SK-N-SH (cell line): ENCODE measurements around the gene SERPINA7. TPM values are rescaled to one million over a fixed set of nuclear protein-coding genes. Genes with fewer than 3 reads are reported as not detected.
A peak's percentile ranks its signal among the peaks of the same experiment; 100 is the strongest.

Experiments
- CTCF ChIA-PET: fragments of 300-600, 350-600 bp; formaldehyde crosslinking; extraction: SDS; loops from one replicate; lab custom pipeline; 2021; lab: Yijun Ruan, JAX
- POLR2A ChIA-PET: fragments of 350-600 bp; sonication (Branson Sonifier 250); formaldehyde crosslinking; extraction: SDS; loops from one replicate; lab custom pipeline; 2020; ENCODE audit warnings: antibody characterized with exemption, inconsistent platforms; lab: Yijun Ruan, JAX
- DNase-seq: peaks from one replicate; pipeline ENCODE4 v3.0.0; 2012
- H2AFZ ChIP-seq: fragments of 200-600 bp; sonication (generic); 2 replicates; pipeline ENCODE4 v1.8.1; 2016; ENCODE audit warnings: antibody characterized with exemption, mild to moderate bottlenecking, low read depth
- H3F3A ChIP-seq: fragments of 200-600 bp; sonication (generic); replicated peaks from 2 replicates; pipeline ENCODE3; 2016; ENCODE audit warnings: antibody characterized with exemption, mild to moderate bottlenecking; ENCODE audit not compliant: insufficient read depth
- H3K27ac ChIP-seq, 2 experiments: fragments of 200-500 bp in 1 of 2; fragments of 200-600 bp in 1 of 2; sonication (Bioruptor generic) in 1 of 2; sonication (generic), shearing (Covaris generic) in 1 of 2; 2 replicates each; pipeline versions ENCODE4 v1.5.1 to v1.6.1; 2014 to 2016; ENCODE audit warnings: low read depth in 2 of 2, inconsistent platforms in 1 of 2, low read length in 1 of 2, mild to moderate bottlenecking in 1 of 2, mixed read lengths in 1 of 2
- H3K27me3 ChIP-seq: fragments of 200-600 bp; sonication (generic), shearing (Covaris generic); 2 replicates; pipeline ENCODE4 v1.6.1; 2016; ENCODE audit warnings: mixed run types; ENCODE audit not compliant: insufficient read depth
- H3K36me3 ChIP-seq, 2 experiments: fragments of 200-500 bp in 1 of 2; fragments of 200-600 bp in 1 of 2; sonication (Bioruptor generic) in 1 of 2; sonication (generic) in 1 of 2; replicated peaks in 1 of 2; 2 replicates each; pipeline versions ENCODE3 to v1.5.1; 2014 to 2016; ENCODE audit warnings: low read length in 1 of 2, mild to moderate bottlenecking in 1 of 2; ENCODE audit not compliant: insufficient read depth in 2 of 2, control insufficient read depth in 1 of 2
- H3K4me1 ChIP-seq, 2 experiments: fragments of 200-500 bp in 1 of 2; fragments of 200-600 bp in 1 of 2; sonication (Bioruptor generic) in 1 of 2; sonication (generic), shearing (Covaris generic) in 1 of 2; 2 replicates each; pipeline versions ENCODE4 v1.5.1 to v1.6.1; 2014 to 2016; ENCODE audit warnings: low read depth in 1 of 2, low read length in 1 of 2, mixed run types in 1 of 2; ENCODE audit not compliant: insufficient read depth in 2 of 2, control insufficient read depth in 1 of 2
- H3K4me2 ChIP-seq: fragments of 200-600 bp; sonication (generic), shearing (Covaris generic); 2 replicates; pipeline ENCODE4 v1.6.1; 2017; ENCODE audit warnings: mixed run types
- H3K4me3 ChIP-seq, 2 experiments: fragments of 200-500 bp in 1 of 2; fragments of 200-600 bp in 1 of 2; sonication (Bioruptor generic) in 1 of 2; sonication (generic), shearing (Covaris generic) in 1 of 2; 2 replicates each; pipeline versions ENCODE4 v1.5.1 to v1.8.1; 2014 to 2016; ENCODE audit warnings: low read depth in 2 of 2, inconsistent platforms in 1 of 2, low read length in 1 of 2, mild to moderate bottlenecking in 1 of 2, mixed read lengths in 1 of 2, moderate library complexity in 1 of 2
- H3K79me2 ChIP-seq: fragments of 200-600 bp; sonication (generic); 2 replicates; pipeline ENCODE4 v1.8.1; 2017; ENCODE audit warnings: mild to moderate bottlenecking; ENCODE audit not compliant: insufficient read depth
- H3K9ac ChIP-seq: fragments of 200-600 bp; sonication (generic); 2 replicates; pipeline ENCODE4 v1.6.1; 2017; ENCODE audit warnings: mixed run types
- H3K9me2 ChIP-seq: fragments of 200-600 bp; sonication (generic); 2 replicates; pipeline ENCODE4 v1.6.1; 2017; ENCODE audit warnings: mixed run types
- H3K9me3 ChIP-seq: fragments of 200-600 bp; sonication (generic); 2 replicates; pipeline ENCODE4 v1.6.1; 2017; ENCODE audit warnings: mixed run types, mild to moderate bottlenecking, moderate library complexity
- H4K20me1 ChIP-seq: fragments of 200-600 bp; sonication (generic); 2 replicates; pipeline ENCODE4 v1.6.1; 2017; ENCODE audit warnings: mild to moderate bottlenecking, mixed run types; ENCODE audit not compliant: insufficient read depth
- FOSL2 ChIP-seq: IDR thresholded peaks from 2 replicates; pipeline ENCODE4 v1.4.0; 2012; ENCODE audit warnings: low read depth, mild to moderate bottlenecking, moderate library complexity, borderline replicate concordance
- GABPA ChIP-seq: IDR thresholded peaks from 2 replicates; pipeline ENCODE4 v1.4.0; 2012; ENCODE audit warnings: low read depth, mild to moderate bottlenecking
- GATA2 ChIP-seq: sonication (generic); formaldehyde crosslinking; IDR thresholded peaks from 2 replicates; pipeline ENCODE4 v1.5.0; 2020; ENCODE audit warnings: mild to moderate bottlenecking, missing genetic modification reagents
- JUND ChIP-seq: IDR thresholded peaks from 2 replicates; pipeline ENCODE4 v1.4.0; 2012
- MEF2A ChIP-seq: IDR thresholded peaks from 2 replicates; pipeline ENCODE4 v1.4.0; 2012; ENCODE audit warnings: low read depth, borderline replicate concordance
- MXI1 ChIP-seq: IDR thresholded peaks from 2 replicates; pipeline ENCODE4 v1.6.1; 2012; ENCODE audit warnings: mild to moderate bottlenecking, low read depth, low read length, improper control_type of control experiment
- NFIC ChIP-seq: IDR thresholded peaks from 2 replicates; pipeline ENCODE4 v1.4.0; 2012; ENCODE audit warnings: borderline replicate concordance
- NRF1 ChIP-seq: IDR thresholded peaks from 2 replicates; pipeline ENCODE4 v1.6.1; 2012; ENCODE audit warnings: low read depth, mild to moderate bottlenecking, low read length
- RAD21 ChIP-seq: IDR thresholded peaks from 2 replicates; pipeline ENCODE4 v1.6.1; 2012; ENCODE audit warnings: mild to moderate bottlenecking, low read length
- RFX5 ChIP-seq: IDR thresholded peaks from 2 replicates; pipeline ENCODE4 v1.6.1; 2012; ENCODE audit warnings: mild to moderate bottlenecking, improper control_type of control experiment, low read length
- RXRA ChIP-seq: IDR thresholded peaks from 2 replicates; pipeline ENCODE4 v1.4.0; 2012; ENCODE audit warnings: low read depth, mild to moderate bottlenecking, borderline replicate concordance
- SMC3 ChIP-seq: IDR thresholded peaks from 2 replicates; pipeline ENCODE4 v1.6.1; 2012; ENCODE audit warnings: low read depth, low read length, improper control_type of control experiment
- TAF1 ChIP-seq: IDR thresholded peaks from 2 replicates; pipeline ENCODE4 v1.6.1; 2012; ENCODE audit warnings: low read depth, mild to moderate bottlenecking, low read length, moderate library complexity, borderline replicate concordance
- TCF12 ChIP-seq: IDR thresholded peaks from 2 replicates; pipeline ENCODE4 v1.4.0; 2012
- TEAD4 ChIP-seq: IDR thresholded peaks from 2 replicates; pipeline ENCODE4 v1.4.0; 2012; ENCODE audit warnings: mild to moderate bottlenecking, borderline replicate concordance; ENCODE audit not compliant: insufficient read depth
- YY1 ChIP-seq: IDR thresholded peaks from 2 replicates; pipeline ENCODE4 v1.4.0; 2012; ENCODE audit warnings: low read depth, mild to moderate bottlenecking
- WGBS: methylation state at CpG from one replicate; pipeline ENCODE4 v1.1.6; 2017; ENCODE audit warnings: low lambda C conversion rate; 5-methylcytosine and 5-hydroxymethylcytosine counted together
- polyA plus RNA-seq, 3 experiments: library from polyadenylated mRNA; depleted of rRNA; stranded (reverse); fragments of >200 nt; gene quantifications; 2 replicates each; pipeline ENCODE4 v1.2.3, GENCODE V29; 2012
- TF ChIP-seq, protein P1 (sequence below): fragments of 150-350 bp; IDR thresholded peaks from 2 replicates; pipeline ENCODE4 v1.6.1; 2016; ENCODE audit warnings: mild to moderate bottlenecking, low read depth, low read length
- TF ChIP-seq, protein P2 (sequence below): IDR thresholded peaks from 2 replicates; pipeline ENCODE4 v1.4.0; 2012; ENCODE audit warnings: low read depth
- TF ChIP-seq, protein P3 (sequence below): fragments of 200-600 bp; sonication (generic); IDR thresholded peaks from 2 replicates; pipeline ENCODE4 v1.6.1; 2017; ENCODE audit warnings: antibody characterized with exemption, mild to moderate bottlenecking, moderate library complexity

SERPINA7 gene
- polyA plus RNA-seq, 1 of the 3 experiments (the other 2 are of a cell fraction): not detected

DNA sequence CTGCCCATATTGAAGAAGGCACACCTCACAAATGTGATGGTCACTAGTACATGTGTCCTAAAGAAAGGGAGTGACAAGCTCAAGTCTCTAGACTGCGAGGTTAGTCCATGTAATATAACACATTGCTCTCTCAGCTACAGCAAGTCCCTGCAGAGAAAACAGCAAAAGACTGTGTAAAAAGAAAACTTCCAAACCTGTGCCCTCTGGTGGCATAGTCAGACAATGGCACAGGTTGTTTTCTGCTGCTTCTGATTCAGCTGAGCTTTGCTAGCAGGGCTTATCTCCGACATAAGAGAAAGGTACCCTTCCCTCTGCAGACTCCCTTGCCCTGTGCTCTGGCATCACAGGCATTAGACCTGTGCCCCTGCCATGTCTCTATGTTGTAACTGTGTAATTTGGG is 1.4 kb upstream of the SERPINA7 start:
- Histone ChIP-seq H3K27ac (no peak overlapping the region), H3K4me3 (no peak overlapping the region), H3K9ac (no peak overlapping the region), H3K9me3 (no peaks in the 10 kb centered on the region), H3K9me2 (no peaks in the 10 kb centered on the region), H4K20me1 (no peaks in the 10 kb centered on the region), H3K4me2 (no peak overlapping the region), H3K36me3 (no peaks in the 10 kb centered on the region), H3F3A (no peaks in the 10 kb centered on the region), H3K4me1 (no peaks in the 10 kb centered on the region), H3K79me2 (no peaks in the 10 kb centered on the region), H2AFZ (no peak overlapping the region), H3K27me3 (no peaks in the 10 kb centered on the region)
- TF ChIP-seq, protein P1, sequence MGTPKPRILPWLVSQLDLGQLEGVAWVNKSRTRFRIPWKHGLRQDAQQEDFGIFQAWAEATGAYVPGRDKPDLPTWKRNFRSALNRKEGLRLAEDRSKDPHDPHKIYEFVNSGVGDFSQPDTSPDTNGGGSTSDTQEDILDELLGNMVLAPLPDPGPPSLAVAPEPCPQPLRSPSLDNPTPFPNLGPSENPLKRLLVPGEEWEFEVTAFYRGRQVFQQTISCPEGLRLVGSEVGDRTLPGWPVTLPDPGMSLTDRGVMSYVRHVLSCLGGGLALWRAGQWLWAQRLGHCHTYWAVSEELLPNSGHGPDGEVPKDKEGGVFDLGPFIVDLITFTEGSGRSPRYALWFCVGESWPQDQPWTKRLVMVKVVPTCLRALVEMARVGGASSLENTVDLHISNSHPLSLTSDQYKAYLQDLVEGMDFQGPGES: no peak
- peak; percentile 31 for TF ChIP-seq RAD21
- TF ChIP-seq, protein P2, sequence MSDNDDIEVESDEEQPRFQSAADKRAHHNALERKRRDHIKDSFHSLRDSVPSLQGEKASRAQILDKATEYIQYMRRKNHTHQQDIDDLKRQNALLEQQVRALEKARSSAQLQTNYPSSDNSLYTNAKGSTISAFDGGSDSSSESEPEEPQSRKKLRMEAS: no peak
- TF ChIP-seq NFIC: no peak
- TF ChIP-seq TCF12: no peak
- no peak for TF ChIP-seq MEF2A
- no peak for TF ChIP-seq GATA2
- no peak for TF ChIP-seq RXRA
- TF ChIP-seq YY1: no peak
- no peak for TF ChIP-seq GABPA
- no peak for TF ChIP-seq TEAD4
- no peak for TF ChIP-seq NRF1
- no peak for TF ChIP-seq FOSL2
- no peak for TF ChIP-seq MXI1
- TF ChIP-seq RFX5: no peak
- TF ChIP-seq TAF1: no peak
- TF ChIP-seq JUND: no peak
- TF ChIP-seq SMC3: peak; percentile 44
- TF ChIP-seq, protein P3, sequence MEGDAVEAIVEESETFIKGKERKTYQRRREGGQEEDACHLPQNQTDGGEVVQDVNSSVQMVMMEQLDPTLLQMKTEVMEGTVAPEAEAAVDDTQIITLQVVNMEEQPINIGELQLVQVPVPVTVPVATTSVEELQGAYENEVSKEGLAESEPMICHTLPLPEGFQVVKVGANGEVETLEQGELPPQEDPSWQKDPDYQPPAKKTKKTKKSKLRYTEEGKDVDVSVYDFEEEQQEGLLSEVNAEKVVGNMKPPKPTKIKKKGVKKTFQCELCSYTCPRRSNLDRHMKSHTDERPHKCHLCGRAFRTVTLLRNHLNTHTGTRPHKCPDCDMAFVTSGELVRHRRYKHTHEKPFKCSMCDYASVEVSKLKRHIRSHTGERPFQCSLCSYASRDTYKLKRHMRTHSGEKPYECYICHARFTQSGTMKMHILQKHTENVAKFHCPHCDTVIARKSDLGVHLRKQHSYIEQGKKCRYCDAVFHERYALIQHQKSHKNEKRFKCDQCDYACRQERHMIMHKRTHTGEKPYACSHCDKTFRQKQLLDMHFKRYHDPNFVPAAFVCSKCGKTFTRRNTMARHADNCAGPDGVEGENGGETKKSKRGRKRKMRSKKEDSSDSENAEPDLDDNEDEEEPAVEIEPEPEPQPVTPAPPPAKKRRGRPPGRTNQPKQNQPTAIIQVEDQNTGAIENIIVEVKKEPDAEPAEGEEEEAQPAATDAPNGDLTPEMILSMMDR: peak; percentile 51
- CTCF ChIA-PET: interaction anchor here (0.7 to 1.2 kb wide), 4 partner anchors 9 to 163 kb away, joined by 3 to 5 read pairs (median 4); no protein-coding TSS in a partner anchor
- POLR2A ChIA-PET: no interaction called here
- DNase-seq: no peak
- 0% methylated on average over 2 of the region's 2 CpGs for WGBS
